HPDE6-E6E7 (cell line): Measurements from ENCODE around the gene FHL2.
"Not testable (repeated sequence)": the region's sequence is repeated elsewhere in the genome, so short reads cannot be mapped to it uniquely, and the experiment has no call there.

Source experiments
- DNase-seq: peaks from one replicate; pipeline ENCODE4 v3.0.0; 2011; ENCODE audit warnings: missing footprints; ENCODE audit errors: extremely low spot score

The FHL2 gene

DNA sequence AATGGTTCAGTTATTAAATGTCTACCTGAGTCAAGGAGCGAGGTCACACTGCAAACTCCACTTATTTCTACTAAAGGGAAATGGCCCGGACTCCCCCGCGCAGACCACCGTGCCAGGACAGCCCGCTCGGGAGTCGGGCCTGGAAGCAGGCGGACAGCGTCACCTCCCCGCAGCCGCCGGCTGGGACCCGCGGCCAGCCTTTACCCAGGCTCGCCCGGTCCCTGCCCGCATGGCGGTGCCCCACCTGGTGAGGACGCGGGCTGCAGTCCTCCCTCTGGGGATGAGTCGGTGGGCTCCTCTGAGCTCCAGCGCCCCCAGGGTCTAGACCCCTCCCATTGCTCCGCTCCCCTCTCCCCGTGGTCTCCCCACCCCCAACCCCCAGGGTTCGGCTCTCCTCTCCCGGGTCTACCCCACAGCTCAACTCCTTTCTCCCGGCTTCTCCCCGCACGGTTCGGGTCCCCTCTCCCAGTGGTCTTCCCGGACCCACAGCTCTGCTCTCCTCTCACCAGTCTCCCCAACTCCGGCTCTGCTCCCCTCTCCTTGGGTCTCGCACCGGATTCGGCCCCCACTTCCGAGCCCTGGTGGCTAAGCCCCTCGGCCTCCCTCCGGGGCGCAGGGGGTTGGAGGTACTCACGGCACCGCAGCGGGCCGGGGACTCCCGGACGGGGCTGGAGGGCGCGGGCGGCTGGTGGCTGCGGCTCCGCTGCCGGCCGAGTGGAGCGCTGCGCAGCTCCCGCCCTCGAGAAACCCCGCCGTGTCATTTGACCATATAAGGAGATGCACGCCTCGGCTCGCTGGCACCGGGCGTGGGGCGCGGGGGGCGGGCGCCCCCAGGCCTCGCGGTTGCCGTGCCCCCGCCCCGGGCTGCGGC is at the start of gene FHL2:
TSS of gene FHL2 (minus strand) at position 716 of the 871 bp plus-strand sequence. CDS start 12,535 bp downstream, outside the sequence.
- DNase-seq: no peak

- DNase-seq: no peak
Observed at GRCh38 chr2:105447476-105447875, 48.6 kb upstream of the FHL2 start.

GRCh38 chr2:105446501-105446900 is 47.6 kb upstream of the FHL2 start:
- no peak for DNase-seq

DNA sequence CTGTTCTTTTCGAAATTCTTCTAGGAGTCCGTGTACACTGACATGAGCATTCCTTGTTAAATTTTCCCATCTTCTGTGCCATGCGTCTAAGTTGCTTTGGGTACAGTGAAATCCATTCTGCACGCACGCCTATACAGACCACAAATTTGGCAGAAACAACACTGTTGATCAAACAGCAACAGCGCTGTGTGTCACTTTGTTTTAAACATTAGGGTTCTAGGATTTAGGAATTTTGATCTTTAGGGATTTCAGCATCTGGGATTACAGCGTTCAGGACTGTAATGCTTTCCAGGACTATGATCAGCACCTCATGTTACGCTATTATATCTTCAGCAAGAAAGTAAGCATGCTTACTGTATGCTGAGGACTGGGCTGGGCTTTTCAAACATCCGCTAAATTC is 47.1 kb upstream of the FHL2 start:
- DNase-seq: no peak

DNA sequence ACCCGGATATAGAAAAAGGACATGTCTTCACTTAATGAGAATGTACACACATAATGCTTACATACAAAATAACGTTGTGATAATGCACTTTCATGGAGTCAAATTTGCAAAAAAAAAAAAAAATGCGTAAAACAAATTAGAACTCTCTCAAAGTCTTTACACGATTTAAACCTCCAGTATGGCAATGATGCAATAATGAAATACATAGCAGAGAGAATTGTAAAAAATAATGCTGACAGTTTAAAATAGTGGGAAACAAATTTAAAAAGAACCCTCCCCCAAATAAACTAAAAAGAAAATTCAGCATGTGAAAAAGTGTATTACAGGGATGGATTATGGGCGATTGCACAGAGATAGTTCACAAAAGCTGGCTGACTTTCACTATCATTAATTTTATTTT is 46.6 kb upstream of the FHL2 start:
- no peak for DNase-seq

GRCh38 chr2:105443617-105444598 is 45.1 kb upstream of the FHL2 start:
- DNase-seq: no peak

DNA sequence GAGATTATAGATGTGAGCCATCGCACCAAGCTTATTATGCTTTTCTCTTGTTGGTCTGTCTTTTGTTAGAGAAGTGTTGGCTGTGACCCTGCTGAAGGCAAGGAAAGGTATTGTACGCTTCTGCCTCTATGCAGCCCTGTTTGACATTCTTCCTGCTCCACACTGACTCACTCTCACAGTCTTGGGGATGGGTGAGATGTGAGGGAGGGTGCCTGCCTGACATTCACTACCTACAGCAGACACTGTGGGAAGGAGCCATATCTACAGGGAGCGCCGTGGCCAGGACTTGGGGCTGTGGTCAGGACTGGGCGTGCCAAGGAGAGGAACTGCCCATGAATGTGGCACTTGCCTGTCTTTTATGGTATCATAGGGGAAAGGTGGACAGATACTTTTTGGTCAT is 43.9 kb upstream of the FHL2 start:
- DNase-seq: no peak

DNA sequence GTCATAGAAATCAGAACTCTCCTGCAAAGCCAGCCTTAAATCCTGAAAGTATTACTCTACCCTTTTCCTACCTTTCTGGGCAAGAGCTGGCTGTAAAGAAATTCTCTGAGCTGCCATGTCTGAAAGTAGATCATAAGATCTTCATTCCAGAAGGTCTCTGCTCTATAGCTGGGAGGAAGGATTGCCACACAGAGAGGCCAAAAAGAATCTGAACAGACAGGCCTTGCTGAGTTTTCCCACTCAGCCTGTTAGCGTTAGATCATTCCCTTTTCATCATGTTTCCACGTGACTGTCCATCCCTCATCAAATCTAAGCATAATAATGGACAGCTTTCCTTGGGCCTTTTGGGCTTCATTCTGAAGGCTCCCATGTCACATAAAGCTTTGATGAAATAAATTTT is 43.2 kb upstream of the FHL2 start:
- no peak for DNase-seq

- no peak for DNase-seq
Observed at GRCh38 chr2:105439141-105439540, 40.3 kb upstream of the FHL2 start.

DNA sequence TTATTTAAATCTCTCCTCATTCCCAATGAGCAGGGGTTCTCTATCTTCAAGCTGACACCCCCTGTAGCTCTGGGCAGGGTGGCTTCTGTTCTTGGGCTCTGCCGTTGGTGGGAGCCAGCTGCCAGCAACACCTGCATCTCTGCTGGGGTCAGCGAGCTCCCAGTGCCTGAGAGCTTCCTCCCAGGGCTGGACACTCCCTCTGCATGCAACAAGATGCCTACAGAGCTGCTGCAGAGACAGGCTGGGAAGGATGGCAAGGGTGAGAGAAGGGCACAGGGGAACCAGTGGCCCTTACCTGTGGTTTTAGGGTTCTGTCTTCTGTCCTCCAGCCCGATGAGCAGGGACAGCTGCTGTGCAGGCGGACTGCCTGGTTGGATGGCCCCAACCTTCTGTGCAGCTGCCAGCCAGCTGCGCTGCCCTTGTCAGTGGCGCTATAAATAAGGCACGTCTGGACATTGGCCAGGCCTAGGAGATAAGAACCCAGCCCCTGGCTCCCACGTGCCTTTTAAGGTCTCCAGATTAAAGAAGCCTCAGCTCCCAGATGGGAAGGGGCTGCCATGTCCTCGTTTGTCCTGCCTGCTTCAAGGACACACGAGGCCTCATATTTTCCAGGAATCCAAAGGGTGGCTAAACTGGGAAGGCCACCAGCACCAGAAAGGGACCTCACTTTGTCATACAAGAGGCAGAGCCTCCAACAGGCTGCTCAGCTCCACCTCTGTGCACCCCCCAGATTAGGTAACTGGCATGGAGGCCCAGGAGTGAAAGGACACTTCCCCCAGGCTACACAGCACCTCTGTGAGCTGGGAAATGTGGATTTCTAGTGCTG is 39.5 kb upstream of the FHL2 start:
- DNase-seq: no peak

DNA sequence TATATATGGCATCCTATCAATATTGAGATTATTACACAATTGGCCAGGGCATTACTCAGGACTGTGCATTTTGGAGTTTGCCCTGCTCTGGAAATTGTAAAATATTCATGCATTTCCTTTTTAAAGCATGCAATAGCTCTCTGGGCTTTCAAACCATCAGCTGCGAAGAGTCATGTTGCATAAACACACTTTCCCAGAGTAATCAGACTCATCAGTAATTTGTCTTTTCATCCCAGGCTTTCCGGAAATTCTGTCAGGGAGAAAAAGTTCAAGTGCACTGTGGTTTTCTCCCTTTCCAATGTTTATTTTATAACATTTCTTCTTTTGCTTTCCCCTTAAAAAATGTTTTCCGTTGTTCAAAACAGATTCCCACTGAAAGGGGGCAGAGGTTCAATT is 38.9 kb upstream of the FHL2 start:
- no peak for DNase-seq

GRCh38 chr2:105432749-105433148 is 33.9 kb upstream of the FHL2 start:
- no peak for DNase-seq

DNA sequence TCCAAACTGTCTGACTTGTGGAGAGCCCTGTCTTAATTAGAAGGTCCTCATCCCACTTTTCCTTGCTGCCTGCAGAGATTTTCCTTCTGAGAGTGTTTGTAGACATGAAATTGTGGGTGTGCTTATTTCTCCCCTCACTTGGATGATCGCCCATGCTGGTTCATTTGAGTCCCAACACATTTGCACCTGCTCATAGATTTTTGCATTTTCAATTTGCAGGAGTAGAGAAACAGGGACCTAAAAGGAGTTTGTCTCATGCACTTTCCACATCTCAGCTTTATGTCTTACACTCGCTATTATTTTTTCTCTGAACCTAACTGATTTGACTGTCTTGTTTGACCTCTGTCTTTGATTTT is 33.2 kb upstream of the FHL2 start:
- DNase-seq: no peak

DNA sequence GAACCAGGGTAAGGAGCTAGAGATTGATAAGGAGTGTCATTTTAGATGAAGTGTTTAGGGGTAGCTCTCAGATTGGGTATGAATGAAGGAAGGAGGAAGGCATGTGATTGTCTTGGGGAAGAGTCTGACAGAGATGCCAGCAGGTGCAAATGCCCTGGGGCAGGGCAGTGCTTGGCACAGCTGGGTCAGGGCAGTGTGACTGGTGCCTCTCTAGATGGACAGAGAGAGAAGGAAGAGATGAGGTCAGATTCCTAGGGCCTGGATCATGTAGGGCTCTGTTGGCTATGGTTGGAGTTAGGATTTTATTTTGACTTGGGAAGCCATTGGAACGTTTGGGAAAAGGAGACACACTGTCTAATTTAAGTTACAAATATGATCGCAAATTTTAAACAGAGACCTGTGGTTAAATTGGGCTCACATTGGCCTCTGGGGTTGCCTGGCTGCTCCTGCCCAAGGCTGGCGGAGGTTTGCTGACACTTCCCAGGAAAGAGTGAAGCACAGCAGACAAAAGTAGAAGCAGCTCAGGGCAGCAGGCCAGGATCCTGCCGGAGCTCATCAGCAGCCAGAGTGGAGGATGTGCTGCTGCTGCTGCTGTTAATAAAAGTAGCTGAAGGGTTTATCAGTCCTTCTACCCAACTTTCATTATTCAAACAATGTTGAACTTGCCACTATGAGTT is 32.7 kb upstream of the FHL2 start:
- DNase-seq: no peak

DNA sequence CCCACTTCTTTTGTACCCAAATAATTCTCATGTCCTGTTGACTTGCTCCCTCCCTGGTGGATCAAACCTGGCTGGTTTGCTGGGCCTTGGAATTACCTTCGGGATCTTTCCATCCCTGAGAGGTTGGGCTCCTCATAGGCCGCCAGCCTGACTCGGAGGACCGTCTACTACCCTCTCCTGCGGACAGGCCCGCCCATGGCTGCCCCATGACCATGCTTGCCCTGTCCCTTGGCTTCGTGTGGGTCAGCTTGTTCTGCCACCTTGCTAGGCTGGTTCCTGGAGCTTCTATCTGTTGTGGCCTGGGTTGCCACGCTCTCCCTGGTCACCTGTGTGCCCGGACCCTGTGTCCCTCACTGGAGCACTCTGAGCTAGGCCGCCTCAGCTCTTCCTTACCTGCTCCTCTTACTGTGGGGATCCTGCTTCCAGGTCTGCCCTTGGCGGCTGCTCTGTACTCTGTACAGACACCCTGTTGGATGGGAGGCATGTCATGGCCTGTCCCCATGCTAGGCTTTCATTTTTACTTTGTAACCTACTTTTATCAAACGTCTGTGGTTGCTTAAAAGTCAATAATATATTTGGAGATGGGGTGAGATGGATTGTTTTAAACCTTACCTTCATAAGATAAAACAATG is 29.7 kb upstream of the FHL2 start:
- no peak for DNase-seq

DNA sequence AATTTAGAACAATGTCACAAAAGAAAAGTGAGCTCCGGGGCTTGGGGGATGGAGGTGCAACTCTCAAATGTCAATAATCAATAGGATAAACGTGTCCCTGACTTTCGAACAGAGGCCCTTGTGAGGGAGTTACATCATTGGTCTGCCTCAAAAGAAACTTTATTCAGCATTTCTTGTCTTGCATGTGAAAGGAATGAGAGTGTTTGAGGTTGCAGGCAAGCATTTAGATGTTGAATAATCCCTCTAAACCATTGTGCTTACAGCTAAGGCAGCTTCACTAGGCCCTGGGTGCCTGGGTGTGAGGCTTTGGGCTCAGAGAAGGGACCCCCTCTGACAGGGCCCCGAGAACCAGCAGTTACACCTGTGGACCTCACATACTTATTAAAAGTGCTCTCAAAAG is 28.6 kb upstream of the FHL2 start:
- no peak for DNase-seq

- DNase-seq: no peak
Observed at GRCh38 chr2:105426626-105427292, 27.9 kb upstream of the FHL2 start.

DNA sequence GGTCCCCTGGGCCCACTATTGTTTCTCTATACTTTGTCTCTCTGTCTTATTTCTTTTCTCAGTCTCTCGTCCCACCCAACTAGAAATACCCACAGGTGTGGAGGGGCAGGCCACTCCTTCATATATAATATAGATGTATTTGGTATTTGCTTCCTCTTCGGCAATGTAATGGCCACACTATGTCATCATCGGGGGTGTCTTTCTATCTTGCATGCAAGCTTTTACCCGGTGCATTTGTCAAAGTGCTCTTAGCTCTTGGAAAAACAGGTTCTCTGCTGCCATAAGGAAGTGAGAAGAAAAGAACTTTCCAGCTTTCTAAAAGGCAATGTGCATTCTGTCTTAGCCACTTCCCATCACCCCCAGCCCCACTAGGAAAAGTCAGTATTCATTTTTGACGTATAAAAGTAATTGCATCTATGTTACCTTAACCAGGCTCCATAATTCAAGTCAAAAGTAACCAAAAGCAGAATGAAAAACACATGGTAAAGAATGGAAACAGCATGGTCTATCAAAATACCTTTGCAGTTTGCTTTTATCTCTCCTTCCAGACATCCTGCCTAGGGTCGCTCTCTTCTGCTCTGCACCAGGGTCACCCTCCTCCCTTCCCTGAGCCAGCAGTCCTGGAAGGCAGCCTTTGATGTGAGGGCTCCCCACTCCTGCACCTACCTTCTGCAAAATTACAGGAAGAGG is 27.2 kb upstream of the FHL2 start:
- DNase-seq: no peak

GRCh38 chr2:105424836-105425235 is 26.0 kb upstream of the FHL2 start:
- DNase-seq: not testable (repeated sequence)

- DNase-seq: no peak
Observed at GRCh38 chr2:105422801-105423200, 23.9 kb upstream of the FHL2 start.
